Measurements from ENCODE around the gene ZNF708.
"Not testable (repeated sequence)": the region's sequence is repeated elsewhere in the genome, so short reads cannot be mapped to it uniquely, and the experiment has no call there.

ZNF708 gene

DNA sequence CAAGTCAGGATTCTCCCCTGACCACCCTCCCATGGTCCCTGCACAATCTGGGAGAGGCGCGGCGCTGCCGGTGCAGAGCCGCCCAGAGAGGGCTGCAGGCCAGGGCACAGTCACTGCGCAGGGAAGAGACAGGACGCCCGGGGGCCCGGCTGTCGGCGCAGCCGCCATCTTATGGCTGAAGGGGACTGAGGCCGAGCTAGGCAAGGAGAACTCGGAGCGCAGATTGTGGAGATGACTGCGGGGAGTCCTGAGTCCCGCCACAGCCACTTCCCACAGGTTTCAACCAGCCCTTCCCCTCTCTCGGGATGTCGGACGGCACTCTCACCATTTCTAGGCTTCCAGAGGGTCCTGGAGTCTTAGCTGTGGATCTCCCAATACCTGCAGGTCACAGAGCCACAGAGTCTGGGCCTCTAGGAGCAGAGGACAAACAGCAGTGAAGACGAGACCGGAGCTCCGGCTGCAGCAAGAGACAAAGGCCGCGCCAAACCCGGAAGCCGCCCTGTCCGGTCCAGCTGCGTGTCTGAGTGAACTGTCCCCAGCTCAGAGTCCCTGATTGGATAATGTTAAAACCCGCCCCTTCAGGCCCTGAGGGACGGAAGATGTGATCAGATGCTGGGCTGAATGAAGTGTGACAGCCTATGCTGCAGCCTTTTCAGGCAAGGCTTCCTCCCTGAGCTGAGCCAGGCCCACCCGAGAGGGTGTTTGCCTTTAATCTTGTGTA lies at the start of gene ZNF708:
ZNF708 (minus strand) TSS at position 526 of the 721 bp plus-strand sequence; CDS start at position 328, 198 bp downstream.
- DNase-seq: peak; percentile 86

DNA sequence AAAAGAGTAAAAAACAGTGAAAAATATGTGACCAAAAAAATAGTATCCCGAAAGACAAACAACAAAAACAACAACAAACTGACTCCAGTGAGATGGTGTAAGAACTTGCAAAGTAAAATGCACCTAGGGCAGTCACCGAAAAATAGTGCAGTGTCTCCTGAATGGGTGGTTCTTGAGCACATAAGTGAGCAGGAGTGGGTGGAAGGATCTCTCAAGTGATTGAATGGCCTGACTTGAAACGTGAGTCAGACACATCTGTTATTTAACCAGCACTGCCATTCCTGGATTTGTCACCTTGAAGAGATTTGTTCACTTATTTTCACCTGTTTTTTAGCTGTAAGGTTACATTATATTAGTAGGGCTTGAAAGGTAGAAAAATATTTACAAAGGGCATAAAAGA lies 33.1 kb upstream of the ZNF708 start:
- DNase-seq: no peak

DNA sequence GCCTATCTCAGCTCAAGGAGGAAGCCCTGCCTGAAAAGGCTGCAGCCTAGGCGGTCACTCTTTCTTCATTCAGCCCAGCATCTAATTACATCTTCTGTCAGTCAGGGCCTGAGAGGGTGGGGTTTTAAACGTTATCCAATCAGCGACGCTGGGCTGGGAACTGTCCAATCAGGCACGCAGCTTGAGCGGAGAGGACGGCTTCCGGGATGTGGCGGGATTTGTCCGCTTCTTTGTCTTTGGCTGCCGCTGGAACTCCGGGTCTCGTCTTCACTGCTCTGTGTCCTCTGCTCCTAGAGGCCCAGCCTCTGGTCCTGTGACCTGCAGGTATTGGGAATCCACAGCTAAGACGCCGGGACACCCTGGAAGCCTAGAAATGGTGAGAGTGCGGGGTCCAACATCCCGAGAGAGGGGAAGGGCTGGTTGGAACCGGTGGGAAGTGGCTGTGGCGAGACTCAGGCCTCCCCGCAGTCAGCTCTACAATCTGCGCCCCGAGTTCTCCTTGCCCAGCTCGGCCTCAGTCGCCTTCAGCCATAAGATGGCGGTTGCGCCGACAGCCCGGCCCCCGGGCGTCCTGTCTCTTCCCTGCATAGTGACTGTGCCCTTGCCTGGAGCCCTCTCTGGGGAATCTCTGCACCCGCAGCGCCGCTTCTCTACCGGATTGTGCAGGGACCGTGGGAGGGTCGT lies 29.7 kb upstream of the ZNF708 start, which contains the start of gene ZNF738:
ZNF738 (plus strand) TSS at position 233 of the 684 bp plus-strand sequence; CDS start at position 374, 141 bp downstream.
- DNase-seq: peak; percentile 87

DNA sequence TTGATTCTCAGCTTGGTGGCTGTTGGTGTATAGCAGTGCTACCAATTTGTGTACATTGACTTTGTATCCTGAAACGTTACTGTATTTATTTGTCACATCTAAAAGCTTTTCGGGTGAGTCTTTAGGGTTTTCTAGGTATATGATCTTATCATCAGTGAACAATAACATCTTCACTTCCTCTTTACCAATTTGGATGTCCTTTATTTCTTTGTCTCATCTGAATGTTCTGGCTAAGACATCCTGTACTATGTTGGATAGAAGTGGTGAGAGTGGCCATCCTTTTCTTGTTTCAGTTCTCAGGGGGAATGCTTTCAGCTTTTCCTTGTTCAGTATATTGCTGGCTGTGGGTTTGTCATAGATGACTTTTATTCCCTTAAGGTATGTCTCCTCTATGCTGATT lies 23.6 kb upstream of the ZNF708 start:
- DNase-seq: no peak

DNA sequence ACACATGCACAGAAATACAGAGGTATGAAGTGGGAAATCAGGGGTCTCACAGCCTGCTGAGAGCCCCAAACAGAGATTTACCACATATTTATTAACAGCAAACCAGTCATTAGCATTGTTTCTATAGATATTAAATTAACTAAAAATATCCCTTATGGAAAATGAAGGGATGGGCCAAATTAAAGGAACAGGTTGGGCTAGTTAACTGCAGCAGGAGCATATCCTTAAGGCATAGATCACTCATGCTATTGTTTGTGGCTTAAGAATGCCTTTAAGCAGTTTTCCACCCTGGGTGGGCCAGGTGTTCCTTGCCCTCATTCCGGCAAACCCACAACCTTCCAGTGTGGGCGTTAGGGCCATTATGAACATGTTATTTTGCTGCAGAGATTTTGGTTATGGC lies 15.6 kb upstream of the ZNF708 start:
- not testable (repeated sequence) for DNase-seq

DNA sequence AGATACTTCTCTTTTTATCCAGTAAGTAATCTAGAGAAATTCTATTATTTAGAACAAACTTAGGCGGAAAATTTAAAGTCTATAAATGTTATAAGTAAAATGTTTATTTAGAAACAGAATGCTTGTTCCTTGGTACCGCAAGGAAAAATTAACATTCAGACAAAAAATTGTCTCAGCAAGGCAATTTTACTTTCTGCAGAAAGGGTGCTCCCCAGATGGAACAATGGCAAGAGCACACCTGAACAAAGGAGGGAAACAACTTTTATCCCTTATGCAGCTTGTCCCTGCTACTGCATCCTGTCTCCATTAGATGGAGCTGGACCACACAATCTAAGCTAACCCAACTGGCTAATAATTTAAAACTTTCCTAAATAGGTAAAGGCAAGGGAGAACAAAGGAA lies 6.5 kb upstream of the ZNF708 start:
- no peak for DNase-seq

DNA sequence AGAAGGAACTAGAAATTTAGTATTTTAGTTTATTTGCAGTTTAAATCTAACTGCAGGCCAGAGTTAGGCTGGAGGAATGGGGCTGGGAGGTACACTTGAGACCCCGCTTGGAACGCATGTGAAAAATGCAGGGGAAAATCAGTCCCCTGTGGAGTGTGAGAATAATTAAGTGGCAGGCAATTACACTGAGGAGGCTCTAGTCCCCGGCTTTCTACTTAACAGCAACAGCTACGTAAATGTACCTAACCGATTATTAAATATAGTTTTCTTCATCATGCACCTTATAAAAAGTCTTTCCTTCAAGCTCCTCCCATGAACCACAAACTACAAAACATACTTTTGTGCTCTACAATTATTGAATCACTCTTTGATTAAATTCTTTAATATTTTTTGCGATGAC lies 804 bp downstream of the ZNF708 start:
- no peak for DNase-seq

DNA sequence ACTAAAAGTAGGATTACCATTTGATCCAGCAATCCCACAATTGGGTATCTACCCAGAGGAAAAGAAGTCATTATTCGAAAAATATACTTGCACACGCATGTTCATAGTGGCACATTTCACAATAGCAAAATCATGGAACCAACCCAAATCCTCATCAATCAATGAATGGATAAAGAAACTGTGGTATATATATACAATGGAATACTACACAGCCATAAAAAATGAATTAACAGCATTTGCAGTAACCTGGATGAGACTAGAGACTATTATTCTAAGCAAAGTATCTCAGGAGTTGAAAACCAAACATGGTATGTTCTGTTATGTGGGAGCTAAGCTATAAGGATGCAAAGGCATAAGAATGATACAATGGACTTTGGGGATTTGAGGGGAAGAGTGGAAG lies 3.0 kb downstream of the ZNF708 start:
- no peak for DNase-seq

DNA sequence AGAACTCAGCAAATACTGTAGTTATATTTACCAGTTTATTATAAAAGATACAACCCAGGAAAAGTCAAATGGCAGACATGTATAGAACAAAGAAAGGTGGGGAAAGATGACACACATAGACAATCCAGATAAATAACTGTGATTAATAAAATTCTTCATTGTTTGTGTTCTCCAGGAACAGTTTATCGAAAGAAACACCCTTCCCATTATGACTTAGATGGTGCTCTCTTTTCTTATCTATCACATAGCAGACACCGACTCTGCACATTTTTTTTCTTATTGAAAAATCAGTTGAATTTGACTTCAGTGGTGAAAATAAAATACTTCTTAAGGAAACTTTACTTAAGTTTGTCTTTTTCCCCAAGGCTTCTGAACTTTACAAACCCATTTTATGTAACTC lies 6.2 kb downstream of the ZNF708 start:
- no peak for DNase-seq

DNA sequence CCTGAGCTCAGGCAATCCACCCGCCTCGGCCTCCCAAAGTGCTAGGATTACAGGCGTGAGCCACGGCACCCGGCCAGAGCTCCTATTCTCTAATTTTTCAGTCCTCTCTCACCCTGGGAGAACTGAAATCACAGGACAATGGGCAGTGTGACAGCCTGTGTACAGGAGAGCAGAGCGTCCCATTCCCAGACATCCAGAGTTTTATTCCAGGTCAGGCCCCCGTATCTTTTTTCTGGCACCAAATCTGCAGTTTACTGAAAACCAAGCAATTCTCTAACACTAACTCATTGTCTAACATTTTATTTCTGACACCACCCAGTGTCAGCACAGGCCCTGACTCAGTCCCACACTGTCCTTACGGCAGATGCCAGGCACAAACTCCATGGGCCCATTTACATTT lies 6.7 kb downstream of the ZNF708 start:
- no peak for DNase-seq

DNA sequence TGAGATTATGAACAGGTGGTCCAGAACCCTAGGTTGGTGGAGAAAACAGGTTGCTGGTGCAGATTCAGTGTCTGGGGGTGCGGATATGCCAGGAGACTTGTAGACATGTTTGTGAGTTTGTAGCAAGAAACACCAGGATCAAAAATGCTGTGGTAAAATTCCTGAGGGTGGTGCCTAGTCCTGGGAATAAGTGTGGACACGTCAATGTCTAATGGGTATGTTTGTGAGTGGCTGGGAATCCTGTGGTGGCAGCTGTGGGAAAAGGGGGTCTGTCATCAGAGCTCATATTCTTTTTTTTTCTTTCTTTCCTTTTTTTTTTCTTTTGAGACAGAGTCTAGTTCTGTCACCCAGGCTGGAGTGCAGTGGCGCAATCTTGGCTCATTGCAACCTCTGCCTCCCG lies 7.2 kb downstream of the ZNF708 start:
- no peak for DNase-seq

DNA sequence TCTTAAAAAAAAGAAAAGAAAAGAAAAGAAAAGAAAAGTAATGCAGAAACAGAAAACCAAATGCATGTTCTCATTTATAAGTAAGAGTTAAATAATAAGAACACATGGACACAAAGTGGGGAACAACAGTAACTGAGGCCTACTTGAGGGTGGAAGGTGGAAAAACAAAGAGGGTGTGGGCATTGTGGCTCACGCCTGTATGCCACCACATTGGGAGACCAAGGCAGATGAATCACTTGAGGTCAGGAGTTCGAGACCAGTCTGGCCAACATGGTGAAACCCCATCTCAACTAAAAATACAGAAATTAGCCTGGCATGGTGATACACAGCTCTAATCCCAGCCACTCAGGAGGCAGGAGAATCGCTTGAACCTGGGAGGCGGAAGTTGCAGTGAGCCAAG lies 8.1 kb downstream of the ZNF708 start:
- peak; percentile 10 for DNase-seq

DNA sequence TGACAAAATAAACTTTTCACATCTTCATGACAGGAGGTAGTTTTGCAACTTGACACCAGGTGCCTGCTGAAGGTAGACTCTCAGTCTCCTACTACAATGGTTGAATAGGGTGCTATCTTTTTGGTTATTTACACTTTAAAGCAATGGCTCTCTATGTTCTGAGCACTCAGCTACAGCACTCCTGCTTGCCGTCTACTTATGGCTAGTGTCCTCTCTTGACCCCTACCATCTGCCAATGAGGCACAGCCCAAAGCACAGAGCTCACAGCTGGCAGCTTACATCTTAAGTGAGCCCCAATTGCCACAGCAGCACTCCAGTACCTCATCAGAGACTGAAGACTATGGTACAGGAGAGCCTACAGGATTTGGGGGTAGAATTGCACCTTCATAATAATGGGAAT lies 11.4 kb downstream of the ZNF708 start:
- no peak for DNase-seq

DNA sequence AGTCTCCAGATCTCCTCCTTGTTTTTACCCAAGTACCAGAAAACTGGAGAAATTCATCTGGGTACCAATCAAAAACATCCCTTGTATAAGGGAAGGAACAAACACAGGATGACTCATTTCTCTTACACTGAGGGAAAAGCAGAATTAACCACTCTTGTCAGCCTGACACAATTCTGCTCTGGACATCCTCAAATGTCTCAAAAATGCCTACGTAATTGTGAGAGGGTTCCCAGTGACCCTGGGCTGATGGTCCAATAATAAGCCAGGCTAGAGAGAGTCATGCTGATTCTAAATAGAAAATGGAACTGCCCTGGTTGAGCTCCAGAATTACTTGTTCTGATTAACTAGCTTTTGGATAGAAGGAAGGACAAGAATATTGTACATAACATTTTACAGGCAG lies 14.5 kb downstream of the ZNF708 start:
- no peak for DNase-seq

DNA sequence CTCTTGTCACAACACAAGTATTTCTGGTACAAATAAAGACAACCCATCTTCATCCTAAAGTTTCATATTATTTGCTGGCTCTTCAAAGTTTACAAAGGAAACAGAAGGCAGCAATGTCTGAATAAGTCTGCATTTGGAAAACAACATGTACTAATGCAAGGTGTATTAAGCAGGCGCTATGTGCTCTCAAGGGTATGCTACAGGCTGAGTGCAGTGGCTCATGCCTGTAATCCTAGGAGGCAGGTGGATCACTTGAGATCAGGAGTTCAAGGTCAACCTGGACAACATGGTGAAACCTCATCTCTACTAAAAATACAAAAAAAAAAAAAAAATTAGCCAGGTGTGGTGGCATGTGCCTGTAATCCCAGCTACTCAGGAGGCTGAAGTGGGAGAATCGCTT lies 16.4 kb downstream of the ZNF708 start:
- not testable (repeated sequence) for DNase-seq

DNA sequence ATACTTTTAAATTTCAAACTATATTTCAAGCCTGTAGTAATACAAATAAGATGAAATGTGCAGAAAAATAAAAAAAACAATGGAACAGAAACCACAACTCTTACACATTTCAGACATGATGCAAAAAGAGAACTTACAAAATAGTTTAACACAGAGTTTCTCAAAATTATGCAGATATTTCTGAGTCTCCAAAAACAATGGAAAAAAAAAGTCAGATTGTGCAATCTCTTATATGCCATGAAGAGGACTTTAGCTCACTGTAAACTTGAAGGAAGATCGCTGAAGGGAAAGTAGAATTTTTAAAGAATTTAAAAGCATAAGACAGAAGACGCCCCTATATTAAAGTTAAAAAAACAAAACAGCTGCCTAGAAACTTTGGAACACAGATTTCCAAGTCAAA lies 20.4 kb downstream of the ZNF708 start:
- no peak for DNase-seq

DNA sequence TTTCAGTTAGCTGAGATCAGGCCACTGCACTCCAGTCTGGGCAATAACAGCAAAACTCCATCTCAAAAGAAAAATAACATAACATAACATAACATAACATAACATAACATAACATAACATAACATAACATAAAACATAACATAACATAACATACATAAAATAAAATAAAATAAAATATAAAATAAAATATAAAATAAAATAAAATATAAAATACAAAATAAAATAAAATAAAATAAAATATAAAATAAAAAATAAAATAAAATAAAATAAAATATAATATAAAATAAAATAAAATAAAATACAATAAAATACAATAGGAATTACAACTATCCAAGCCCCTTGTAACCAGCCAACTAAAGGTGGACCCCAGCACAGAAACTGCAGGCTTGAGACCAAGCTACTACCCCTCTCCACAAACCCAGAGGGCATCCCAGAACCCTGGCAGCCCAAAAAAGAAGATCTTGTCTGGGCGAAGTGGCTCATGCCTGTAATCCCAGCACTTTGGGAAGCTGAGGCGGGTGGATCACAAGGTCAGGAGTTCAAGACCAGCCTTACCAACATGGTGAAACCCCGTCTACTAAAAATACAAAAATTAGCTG lies 22.2 kb downstream of the ZNF708 start:
- not testable (repeated sequence) for DNase-seq

DNA sequence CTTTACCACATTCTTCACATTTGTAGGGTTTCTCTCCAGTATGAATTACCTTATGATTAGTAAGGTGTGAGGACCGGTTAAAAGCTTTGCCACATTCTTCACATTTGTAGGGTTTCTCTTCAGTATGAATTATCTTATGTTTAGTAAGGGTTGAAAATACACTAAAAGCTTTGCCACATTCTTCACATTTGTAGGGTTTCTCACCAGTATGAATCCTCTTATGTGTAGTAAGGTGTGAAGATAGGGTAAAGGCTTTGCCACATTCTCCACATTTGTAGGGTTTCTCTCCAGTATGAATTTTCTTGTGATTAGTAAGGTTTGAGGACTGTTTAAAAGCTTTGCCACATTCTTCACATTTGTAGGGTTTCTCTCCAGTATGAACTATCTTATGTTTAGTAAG lies 35.4 kb downstream of the ZNF708 start:
- not testable (repeated sequence) for DNase-seq

DNA sequence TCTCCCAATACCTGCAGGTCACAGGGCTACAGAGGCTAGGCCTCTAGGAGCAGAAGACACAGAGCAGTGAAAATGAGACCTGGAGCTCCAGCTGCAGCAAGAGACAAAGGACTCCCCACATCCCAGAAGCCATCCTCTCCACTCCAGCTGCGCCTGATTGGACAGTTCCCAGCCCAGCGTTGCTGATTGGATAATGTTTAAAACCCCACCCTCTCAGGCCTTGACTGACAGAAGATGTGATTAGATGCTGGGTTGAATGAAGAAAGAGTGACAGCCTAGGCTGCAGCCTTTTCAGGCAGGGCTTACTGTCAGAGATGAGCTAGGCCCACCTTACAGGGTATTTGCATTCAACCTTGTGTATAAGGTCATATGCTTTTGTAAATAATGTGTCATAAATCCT lies 59.4 kb downstream of the ZNF708 start:
- no peak for DNase-seq

DNA sequence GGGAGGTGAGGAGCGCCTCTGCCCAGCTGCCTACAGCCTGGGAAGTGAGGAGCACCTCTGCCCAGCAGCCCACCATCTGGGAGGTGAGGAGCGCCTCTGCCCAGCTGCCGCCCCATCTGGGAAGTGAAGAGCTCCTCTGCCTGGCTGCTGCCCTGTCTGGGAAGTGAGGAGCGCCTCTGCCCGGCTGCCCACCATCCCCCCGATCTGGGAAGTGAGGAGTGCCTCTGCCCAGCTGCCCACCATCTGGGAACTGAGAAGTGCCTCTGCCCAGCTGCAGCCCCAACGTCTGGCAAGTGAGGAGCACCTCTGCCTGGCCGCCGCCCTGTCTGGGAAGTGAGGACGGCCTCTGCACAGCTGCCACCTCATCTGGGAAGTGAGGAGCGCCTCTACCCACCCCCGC lies 64.3 kb downstream of the ZNF708 start:
- no peak for DNase-seq

DNA sequence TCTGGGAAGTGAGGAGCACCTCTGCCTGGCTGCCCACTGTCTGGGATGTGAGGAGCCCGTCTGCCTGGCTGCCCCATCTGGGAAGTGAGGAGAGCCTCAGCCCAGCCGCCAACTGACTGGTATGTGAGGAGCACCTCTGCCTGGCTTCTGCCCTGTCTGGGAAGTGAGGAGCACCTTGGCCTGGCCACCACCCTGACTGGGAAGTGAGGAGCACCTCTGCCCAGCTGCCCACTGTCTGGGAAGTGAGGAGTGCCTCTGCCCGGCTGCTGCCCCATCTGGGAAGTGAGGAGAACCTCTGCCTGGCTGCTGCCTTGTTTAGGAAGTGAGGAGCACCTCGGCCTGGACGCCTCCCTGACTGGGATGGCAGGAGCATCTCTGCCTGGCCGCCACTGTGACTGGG lies 64.8 kb downstream of the ZNF708 start:
- DNase-seq: no peak

DNA sequence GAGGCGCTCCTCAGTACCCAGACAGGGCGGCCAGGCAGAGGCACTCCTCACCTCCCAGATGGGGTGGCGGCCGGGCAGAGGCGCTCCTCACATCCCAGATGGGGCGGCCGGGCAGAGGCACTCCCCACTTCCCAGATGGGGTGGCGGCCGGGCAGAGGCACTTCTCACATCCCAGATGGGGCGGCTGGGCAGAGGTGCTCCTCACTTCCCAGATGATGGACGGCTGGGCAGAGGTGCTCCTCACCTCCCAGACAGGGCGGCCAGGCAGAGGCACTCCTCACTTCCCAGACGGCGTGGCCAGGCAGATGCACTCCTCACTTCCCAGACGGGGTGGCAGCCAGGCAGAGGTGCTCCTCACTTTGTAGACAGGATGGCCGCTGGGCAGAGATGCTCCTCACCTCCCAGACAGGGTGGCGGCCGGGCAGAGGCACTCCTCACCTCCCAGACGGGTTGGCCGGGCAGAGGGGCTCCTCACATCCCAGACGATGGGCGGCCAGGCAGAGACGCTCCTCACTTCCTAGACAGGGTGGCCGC lies 68.3 kb downstream of the ZNF708 start:
- DNase-seq: not testable (repeated sequence)

DNA sequence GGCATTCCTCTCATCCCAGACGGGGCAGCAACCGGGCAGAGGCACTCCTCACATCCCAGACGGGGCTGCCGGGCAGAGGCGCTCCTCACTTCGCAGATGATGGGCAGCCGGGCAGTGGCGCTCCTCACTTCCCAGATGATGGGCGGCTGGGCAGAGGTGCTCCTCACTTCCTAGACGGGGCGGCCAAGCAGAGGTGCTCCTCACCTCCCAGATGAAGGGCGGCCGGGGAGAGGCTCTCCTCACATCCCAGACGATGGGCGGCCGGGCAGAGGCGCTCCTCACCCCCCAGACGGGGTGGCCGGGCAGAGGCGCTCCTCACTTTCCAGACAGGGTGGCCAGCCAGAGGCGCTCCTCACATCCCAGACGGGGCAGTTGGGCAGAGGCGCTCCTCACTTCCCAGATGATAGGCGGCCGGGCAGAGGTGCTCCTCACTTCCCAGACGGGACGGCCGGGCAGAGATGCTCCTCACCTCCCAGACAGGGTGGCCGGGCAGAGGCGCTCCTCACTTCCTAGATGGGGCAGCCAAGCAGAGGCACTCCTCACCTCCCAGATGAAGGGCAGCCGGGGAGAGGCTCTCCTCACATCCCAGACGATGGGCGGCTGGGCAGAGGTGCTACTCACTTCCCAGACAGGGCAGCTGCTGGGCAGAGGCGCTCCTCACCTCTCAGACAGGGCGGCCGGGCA lies 68.9 kb downstream of the ZNF708 start:
- DNase-seq: no peak

All from stimulated activated CD4-positive, alpha-beta T cell treated with anti-CD3 and anti-CD28 coated beads, Interleukin-1b, Interleukin-23, amount 100 ng/mL, for 48 hours (primary cell).